Measurements from ENCODE around the gene EML4.

The EML4 gene

GRCh38 chr2:42224422-42225067 lies 55.4 kb downstream of the EML4 start:
- peaks cover 38% of the 10 kb centered on the region for H3K4me1 Mint-ChIP-seq
- no peaks in the 10 kb centered on the region for H3K27me3 Mint-ChIP-seq
- peaks cover 20% of the 10 kb centered on the region for H3K36me3 Mint-ChIP-seq
- no peaks in the 10 kb centered on the region for H3K9me3 Mint-ChIP-seq
- DNase-seq (ENCODE audit: low spot score in 2 of 2) = no peak
- peak overlapping the region; percentile 48 for H3K27ac Mint-ChIP-seq
- ATAC-seq (ENCODE audit: low read depth) = no peak
- H3K4me3 Mint-ChIP-seq = no peak overlapping the region

GRCh38 chr2:42225573-42225972 lies 56.4 kb downstream of the EML4 start:
- Mint-ChIP-seq H3K4me1 (peaks cover 40% of the 10 kb centered on the region), H3K27ac (no peak overlapping the region), H3K9me3 (no peaks in the 10 kb centered on the region), H3K36me3 (peaks cover 20% of the 10 kb centered on the region), H3K4me3 (no peak overlapping the region), H3K27me3 (no peaks in the 10 kb centered on the region)
- ATAC-seq (ENCODE audit: low read depth) = no peak
- no peak for DNase-seq (ENCODE audit: low spot score in 2 of 2)

- Mint-ChIP-seq H3K36me3 (peaks cover 19% of the 10 kb centered on the region), H3K4me3 (no peak overlapping the region), H3K27me3 (no peaks in the 10 kb centered on the region), H3K9me3 (no peaks in the 10 kb centered on the region), H3K4me1 (peaks cover 49% of the 10 kb centered on the region), H3K27ac (peak overlapping the region; percentile 48)
- DNase-seq (ENCODE audit: low spot score in 2 of 2) = no peak
- no peak for ATAC-seq (ENCODE audit: low read depth)
These were observed 58.3 kb downstream of the EML4 start for GRCh38 chr2:42227491-42227890.

GRCh38 chr2:42228101-42228500 lies 58.9 kb downstream of the EML4 start:
- peak overlapping the region; percentile 48 for H3K27ac Mint-ChIP-seq
- ATAC-seq (ENCODE audit: low read depth) (no peak), DNase-seq (ENCODE audit: low spot score in 2 of 2) (no peak)
- peaks cover 16% of the 10 kb centered on the region for H3K36me3 Mint-ChIP-seq
- H3K27me3 Mint-ChIP-seq = no peaks in the 10 kb centered on the region
- peaks cover 48% of the 10 kb centered on the region for H3K4me1 Mint-ChIP-seq
- H3K4me3 Mint-ChIP-seq = no peak overlapping the region
- H3K9me3 Mint-ChIP-seq = no peaks in the 10 kb centered on the region

- Mint-ChIP-seq H3K4me3 (no peak overlapping the region), H3K27me3 (no peaks in the 10 kb centered on the region), H3K9me3 (no peaks in the 10 kb centered on the region), H3K36me3 (peaks cover 9% of the 10 kb centered on the region), H3K27ac (peak overlapping the region; percentile 32), H3K4me1 (peaks cover 37% of the 10 kb centered on the region)
- no peak for DNase-seq (ENCODE audit: low spot score in 2 of 2)
- ATAC-seq (ENCODE audit: low read depth) = no peak
These were observed 60.8 kb downstream of the EML4 start for GRCh38 chr2:42229949-42230348.

- H3K27me3 Mint-ChIP-seq = no peaks in the 10 kb centered on the region
- H3K4me1 Mint-ChIP-seq = peaks cover 37% of the 10 kb centered on the region
- no peaks in the 10 kb centered on the region for H3K9me3 Mint-ChIP-seq
- H3K36me3 Mint-ChIP-seq = peaks cover 10% of the 10 kb centered on the region
- no peak overlapping the region for H3K4me3 Mint-ChIP-seq
- H3K27ac Mint-ChIP-seq = peak overlapping the region; percentile 72
- DNase-seq (ENCODE audit: low spot score in 2 of 2) = no peak
- ATAC-seq (ENCODE audit: low read depth) = no peak
These were observed 61.7 kb downstream of the EML4 start for GRCh38 chr2:42230891-42231290.

- Mint-ChIP-seq H3K4me1 (peaks cover 44% of the 10 kb centered on the region), H3K27me3 (no peaks in the 10 kb centered on the region), H3K9me3 (no peaks in the 10 kb centered on the region), H3K27ac (peak overlapping the region; percentile 48), H3K4me3 (no peak overlapping the region), H3K36me3 (peaks cover 11% of the 10 kb centered on the region)
- no peak for DNase-seq (ENCODE audit: low spot score in 2 of 2)
- ATAC-seq (ENCODE audit: low read depth) = no peak
These were observed 62.9 kb downstream of the EML4 start for GRCh38 chr2:42232024-42232423.

GRCh38 chr2:42233976-42234441 lies 64.9 kb downstream of the EML4 start:
- Mint-ChIP-seq H3K4me1 (peaks cover 48% of the 10 kb centered on the region), H3K27me3 (no peaks in the 10 kb centered on the region), H3K4me3 (no peak overlapping the region), H3K36me3 (peaks cover 12% of the 10 kb centered on the region), H3K27ac (peak overlapping the region; percentile 72), H3K9me3 (no peaks in the 10 kb centered on the region)
- no peak for DNase-seq (ENCODE audit: low spot score in 2 of 2)
- no peak for ATAC-seq (ENCODE audit: low read depth)

GRCh38 chr2:42236911-42237310 lies 67.8 kb downstream of the EML4 start:
- H3K27me3 Mint-ChIP-seq = no peaks in the 10 kb centered on the region
- DNase-seq (ENCODE audit: low spot score in 2 of 2) (no peak), ATAC-seq (ENCODE audit: low read depth) (no peak)
- no peak overlapping the region for H3K4me3 Mint-ChIP-seq
- H3K36me3 Mint-ChIP-seq = peaks cover 3% of the 10 kb centered on the region
- H3K9me3 Mint-ChIP-seq = no peaks in the 10 kb centered on the region
- peaks cover 44% of the 10 kb centered on the region for H3K4me1 Mint-ChIP-seq
- peak overlapping the region; percentile 42 for H3K27ac Mint-ChIP-seq

GRCh38 chr2:42238644-42239288 lies 69.6 kb downstream of the EML4 start:
- Mint-ChIP-seq H3K27ac (no peak overlapping the region), H3K27me3 (no peaks in the 10 kb centered on the region), H3K36me3 (peaks cover 6% of the 10 kb centered on the region), H3K4me3 (no peak overlapping the region), H3K4me1 (peaks cover 45% of the 10 kb centered on the region), H3K9me3 (no peaks in the 10 kb centered on the region)
- ATAC-seq (ENCODE audit: low read depth) = peak; percentile 92
- DNase-seq (ENCODE audit: low spot score in 2 of 2) = peak; percentile 39 to 47

- Mint-ChIP-seq H3K36me3 (peaks cover 6% of the 10 kb centered on the region), H3K27me3 (no peaks in the 10 kb centered on the region), H3K4me1 (peaks cover 44% of the 10 kb centered on the region), H3K9me3 (no peaks in the 10 kb centered on the region), H3K27ac (peak overlapping the region; percentile 88), H3K4me3 (no peak overlapping the region)
- DNase-seq (ENCODE audit: low spot score in 2 of 2) = no peak
- ATAC-seq (ENCODE audit: low read depth) = no peak
These were observed 70.1 kb downstream of the EML4 start for GRCh38 chr2:42239289-42239661.

- H3K27me3 Mint-ChIP-seq = no peaks in the 10 kb centered on the region
- H3K27ac Mint-ChIP-seq = peak overlapping the region; percentile 88
- H3K4me1 Mint-ChIP-seq = peaks cover 47% of the 10 kb centered on the region
- H3K4me3 Mint-ChIP-seq = no peak overlapping the region
- ATAC-seq (ENCODE audit: low read depth) = no peak
- peaks cover 6% of the 10 kb centered on the region for H3K36me3 Mint-ChIP-seq
- no peak for DNase-seq (ENCODE audit: low spot score in 2 of 2)
- H3K9me3 Mint-ChIP-seq = no peaks in the 10 kb centered on the region
These were observed 70.7 kb downstream of the EML4 start for GRCh38 chr2:42239811-42240210.

- H3K9me3 Mint-ChIP-seq = no peaks in the 10 kb centered on the region
- no peaks in the 10 kb centered on the region for H3K27me3 Mint-ChIP-seq
These were observed 72.4 kb downstream of the EML4 start for GRCh38 chr2:42241517-42241916.

GRCh38 chr2:42243297-42243696 lies 74.1 kb downstream of the EML4 start:
- no peak for DNase-seq (ENCODE audit: low spot score in 2 of 2)
- no peaks in the 10 kb centered on the region for H3K27me3 Mint-ChIP-seq
- H3K9me3 Mint-ChIP-seq = no peaks in the 10 kb centered on the region
- peak overlapping the region; percentile 78 for H3K27ac Mint-ChIP-seq
- peaks cover 15% of the 10 kb centered on the region for H3K36me3 Mint-ChIP-seq
- H3K4me3 Mint-ChIP-seq = no peak overlapping the region
- no peak for ATAC-seq (ENCODE audit: low read depth)
- peaks cover 34% of the 10 kb centered on the region for H3K4me1 Mint-ChIP-seq

More at GRCh38 chr2:42241517-42241916, 72.4 kb downstream of the EML4 start:
- peak overlapping the region; percentile 88 for H3K27ac Mint-ChIP-seq
- DNase-seq (ENCODE audit: low spot score in 2 of 2) (no peak), ATAC-seq (ENCODE audit: low read depth) (no peak)
- H3K4me1 Mint-ChIP-seq = peaks cover 41% of the 10 kb centered on the region
- peaks cover 9% of the 10 kb centered on the region for H3K36me3 Mint-ChIP-seq
- H3K4me3 Mint-ChIP-seq = no peak overlapping the region

- DNase-seq (ENCODE audit: low spot score in 2 of 2) (no peak), ATAC-seq (ENCODE audit: low read depth) (no peak)
- Mint-ChIP-seq H3K36me3 (peaks cover 15% of the 10 kb centered on the region), H3K4me3 (no peak overlapping the region), H3K9me3 (no peaks in the 10 kb centered on the region), H3K27me3 (no peaks in the 10 kb centered on the region), H3K27ac (peak overlapping the region; percentile 69), H3K4me1 (peaks cover 35% of the 10 kb centered on the region)
These were observed 75.4 kb downstream of the EML4 start for GRCh38 chr2:42244520-42244919.
